GM18520 (cell line): ENCODE data around the gene VSIR.

ENCODE experiments used
- ATAC-seq: cut with Tn5 transposase; IDR thresholded peaks from one replicate; pipeline ENCODE4 v1.9.1; 2021; ENCODE audit not compliant: unreplicated experiment

The VSIR gene

DNA sequence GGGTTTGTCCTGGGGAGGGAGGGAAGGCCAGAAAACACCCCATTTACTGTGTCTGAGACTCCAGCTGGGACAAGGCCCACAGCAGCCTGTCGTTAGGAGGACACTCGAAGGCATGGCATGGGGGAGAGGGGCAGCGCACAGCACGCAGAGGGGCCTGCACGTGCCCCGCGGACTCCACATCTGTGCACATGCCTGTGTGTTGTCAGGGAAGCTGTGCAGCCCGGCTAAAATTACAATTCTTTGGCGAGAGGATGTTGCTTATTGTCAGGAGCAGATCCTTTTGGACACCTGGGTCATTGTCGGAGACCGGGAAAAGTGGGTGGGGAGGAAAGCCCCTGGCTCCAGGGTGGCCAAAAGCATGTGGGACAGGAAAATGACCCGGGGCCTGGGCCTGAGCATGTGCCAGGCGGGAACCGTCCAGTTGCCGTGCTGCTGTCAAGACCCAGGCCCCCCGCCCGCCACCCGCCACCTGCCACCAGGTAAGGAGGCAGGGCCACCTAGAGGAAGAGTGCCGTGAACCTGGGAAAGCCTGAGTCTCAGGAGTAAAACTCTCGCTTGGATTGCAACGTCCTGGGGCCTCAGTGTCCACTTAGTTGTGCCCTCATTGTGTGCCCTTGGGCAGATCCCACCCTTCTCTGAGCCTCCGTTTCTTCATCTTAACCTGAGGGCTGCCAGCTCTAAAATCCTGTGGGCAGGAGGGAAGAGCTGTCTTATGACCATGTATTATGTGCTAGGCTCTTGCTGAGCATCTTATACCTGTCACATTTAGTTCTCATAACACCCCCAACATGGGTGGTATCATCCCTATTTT is 7.2 kb downstream of the VSIR start:
- no peak for ATAC-seq

DNA sequence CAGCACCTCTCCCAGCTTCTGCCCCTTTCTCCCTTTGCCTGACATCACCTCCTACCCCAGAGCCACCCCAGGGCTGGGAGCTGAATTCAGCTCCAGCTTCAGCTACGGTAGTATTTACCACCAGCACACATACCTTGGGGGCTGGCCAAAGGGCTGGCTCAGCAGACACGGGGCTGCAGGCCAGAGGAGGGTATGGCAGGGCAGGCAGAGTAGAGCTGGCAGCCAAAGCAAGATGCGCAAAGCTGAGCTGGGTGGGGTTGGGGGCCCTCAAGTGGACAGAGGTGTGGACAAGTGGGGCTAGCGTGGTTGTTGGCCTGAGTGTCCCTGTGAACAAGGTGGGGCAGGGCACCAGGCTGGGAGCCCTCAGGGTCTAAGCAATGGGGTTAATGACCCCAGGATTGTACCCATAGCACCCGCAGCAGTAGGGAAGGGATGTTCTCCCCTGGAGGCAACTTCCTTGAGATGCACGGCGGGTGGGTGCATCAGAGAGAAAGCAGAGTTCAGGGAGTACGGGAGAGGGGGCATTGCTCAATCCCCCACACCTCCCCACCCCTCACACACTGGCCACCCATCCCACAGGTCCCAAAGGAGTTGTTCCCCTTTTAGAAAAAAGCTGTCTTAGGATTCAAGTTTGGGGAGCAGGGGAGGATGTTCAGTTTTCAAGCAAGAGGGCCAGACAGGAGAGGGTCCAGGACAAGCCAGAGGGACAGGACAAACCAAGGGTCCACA is 8.0 kb downstream of the VSIR start:
- ATAC-seq: no peak

DNA sequence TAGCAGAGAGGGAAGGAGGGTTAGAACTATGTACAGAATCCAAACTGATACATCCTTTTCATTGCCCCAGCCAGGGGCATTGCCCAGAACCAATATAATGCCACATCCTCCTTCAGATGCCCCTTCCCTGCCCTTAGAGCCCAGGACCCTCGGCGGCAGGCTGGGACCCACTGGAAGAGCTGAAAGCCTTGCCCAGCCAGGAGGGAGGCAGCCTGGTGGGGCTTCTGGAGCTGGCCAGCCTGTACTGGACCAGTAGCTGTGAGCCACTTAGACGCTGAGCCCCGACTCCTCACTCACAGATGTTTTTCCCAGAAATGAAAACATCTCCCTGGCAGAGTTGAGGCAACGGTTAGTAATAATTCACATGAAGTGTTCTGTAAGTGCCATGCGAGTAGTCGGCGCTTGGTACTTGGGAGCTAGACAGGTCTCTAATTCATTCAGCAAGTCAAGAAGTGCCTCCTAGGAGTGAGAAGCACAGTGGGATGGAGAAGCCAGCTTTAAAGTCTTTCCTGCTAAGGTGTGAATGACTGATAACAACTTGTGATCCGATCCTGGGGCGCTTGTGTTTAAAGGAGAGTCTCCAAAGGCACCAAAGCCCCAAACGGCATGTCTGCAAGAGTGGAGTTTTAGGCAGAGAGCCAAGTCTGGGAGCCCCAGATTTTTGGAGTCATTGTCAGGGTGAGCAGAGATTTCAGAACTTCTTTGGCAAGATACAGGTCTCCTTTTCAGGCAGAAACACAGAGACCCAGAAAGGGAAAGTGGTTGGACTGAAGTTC is 9.8 kb downstream of the VSIR start:
- no peak for ATAC-seq

DNA sequence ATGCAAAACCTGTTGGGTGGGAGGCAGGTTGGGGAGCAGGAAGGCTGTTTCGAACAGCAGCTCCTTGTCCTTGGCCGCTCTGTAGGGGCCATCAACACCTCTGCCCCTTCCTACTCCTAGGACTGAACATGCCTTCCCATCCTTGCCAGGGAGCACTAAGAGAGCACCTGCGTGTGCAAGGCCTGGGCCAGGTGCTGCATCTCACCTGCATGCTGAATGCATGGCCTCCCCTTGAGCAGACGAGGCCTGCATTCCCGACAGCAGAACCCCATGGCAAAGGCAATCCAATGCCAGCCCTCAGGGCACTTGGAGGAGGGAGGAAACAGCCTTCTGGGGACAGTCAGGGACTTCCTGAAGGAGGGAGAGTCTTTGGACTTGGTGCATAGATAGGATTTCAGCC is 11.0 kb downstream of the VSIR start:
- no peak for ATAC-seq

DNA sequence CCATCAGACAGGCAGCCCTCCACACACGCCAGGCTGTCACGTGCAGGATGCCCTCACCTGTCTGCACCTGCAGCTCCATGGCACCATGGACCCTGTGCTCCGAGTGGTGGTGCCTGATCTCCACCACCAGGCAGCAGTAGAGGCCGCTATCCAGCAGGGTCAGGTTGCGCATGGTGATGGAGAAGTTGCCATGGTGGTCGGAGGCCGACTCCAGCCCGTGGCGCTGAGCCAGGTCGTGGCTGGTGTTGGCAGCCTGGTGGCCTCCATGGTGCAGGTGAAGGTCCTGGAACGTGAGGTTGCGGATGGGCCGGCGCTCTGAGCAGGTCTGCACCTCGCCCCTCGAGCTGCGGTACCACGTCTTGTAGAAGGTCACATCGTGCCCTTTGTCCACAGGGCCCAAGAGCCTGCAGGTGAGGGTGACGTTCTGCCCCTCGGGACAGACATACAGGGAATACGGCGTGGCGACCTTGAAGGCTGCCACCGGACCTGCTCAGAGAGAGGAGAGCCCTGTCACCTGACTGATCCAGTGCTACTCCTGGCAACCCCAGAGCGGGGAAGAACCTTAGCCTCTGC is 11.7 kb downstream of the VSIR start:
- ATAC-seq: no peak

DNA sequence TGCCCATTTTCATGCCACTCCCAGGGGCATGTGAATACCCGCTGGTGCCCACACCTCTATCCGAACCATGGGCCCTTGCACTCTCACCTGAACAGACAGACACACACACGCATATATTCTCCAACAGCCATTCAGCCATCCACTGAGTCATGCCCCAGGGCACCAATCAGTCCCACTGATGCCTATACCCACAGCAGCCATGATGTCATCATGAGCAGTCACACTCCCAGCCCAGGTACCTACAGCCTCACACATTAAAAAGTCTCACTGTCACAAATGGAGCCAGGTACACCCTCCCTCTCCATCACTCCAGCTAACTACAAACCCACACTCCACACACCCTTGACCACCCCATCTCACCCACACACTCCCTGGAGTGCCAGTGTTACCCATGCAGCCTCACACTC is 12.2 kb downstream of the VSIR start:
- ATAC-seq: no peak

DNA sequence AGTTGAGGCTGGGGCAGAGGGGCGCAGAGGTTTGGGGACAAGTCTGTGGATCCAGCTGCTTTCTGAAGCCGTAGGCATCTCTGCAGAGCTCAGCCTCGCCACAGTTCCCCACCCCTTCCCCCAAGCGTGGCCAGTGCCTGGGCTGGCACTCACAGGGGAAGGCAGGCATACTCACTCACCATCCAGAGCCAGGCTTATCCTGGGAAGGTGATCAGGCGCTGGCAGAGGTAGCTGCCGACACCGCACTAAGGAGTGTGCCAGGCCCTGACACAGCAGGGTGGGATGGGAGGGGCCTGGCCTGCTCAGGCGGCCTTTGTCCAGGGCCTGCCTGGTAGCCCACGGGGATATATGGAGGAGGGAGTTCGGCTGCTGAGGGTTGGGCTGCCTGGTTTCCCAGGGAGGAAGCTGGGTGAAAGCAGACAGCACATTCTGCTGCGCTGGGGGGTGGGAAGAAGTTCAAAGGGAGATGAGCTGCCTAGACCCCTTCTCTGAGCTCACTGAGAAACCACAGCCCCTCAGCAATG is 15.9 kb downstream of the VSIR start:
- no peak for ATAC-seq

DNA sequence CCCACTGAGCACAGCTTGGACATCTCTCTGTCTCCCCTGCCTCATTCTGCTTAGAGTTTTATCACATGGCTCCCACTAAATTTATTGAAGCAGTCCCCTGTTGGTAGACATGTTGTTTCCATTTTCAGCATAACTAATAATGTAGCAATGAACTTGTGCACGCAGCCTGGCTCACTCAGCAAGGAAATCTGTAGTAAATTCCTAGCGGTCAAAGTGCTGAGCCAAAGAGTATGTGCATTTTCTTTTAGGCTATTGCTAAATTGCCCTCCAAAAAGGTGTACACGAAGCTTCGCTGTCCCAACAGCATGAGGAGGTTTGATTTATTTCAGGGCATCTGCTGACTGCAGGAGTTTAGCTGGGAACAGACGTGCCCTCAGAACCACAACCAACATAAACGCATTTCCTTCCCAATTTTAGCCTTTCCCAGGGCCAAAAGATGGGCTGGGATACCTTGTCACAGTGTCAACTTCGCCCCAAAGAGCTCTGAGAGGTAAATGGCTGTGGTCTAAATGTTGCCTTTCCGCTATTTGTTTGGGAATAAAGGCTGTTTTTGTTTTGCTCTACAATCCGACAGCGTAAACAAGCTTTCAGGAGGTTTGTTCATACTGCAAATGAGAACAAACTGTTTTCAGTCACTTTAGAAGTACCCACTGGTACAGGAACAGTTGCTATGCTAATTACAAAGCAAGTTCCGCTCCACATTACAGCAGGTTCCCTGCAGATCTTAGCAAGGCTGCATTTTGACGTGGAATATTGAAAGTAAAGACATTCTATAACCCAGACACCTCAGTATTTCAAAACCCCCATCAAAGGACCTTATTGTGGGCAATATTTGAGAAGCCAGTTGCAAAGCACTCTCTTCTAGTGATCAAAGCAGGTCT is 16.8 kb downstream of the VSIR start:
- ATAC-seq: no peak

DNA sequence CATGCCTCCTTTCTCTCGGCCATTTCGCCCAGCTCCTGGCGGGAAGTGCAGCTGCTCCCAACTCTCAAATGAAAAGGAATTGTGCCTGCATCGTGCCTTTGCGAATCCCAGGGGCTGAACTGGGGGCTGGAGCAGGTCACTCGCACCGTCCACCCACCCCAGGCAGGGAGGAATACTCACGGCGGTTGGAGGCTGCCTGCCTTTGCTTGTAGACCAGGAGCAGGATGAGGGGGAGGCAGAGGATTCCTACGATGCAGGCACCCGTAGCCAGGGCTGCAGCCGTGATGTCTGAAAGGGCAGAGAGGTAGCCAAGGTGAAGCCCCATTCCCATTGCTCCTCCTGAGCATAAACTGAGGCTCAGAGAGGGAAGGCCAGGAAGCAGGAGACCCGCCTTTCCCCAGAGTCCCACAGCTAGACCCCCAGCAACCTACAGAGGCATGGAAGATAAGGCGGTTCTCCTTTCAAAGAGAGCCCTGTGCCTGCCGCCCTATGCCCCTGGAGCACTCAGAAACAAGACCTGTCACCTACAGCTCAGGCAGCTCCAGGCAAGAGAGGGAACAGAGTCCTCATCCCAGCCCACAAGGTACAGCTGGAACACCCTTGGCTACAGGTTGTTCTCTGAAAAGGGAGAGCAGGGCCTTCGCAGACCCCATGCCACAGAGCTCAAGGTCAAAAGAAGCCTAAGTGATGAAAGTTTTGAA is 18.0 kb downstream of the VSIR start:
- ATAC-seq: no peak

DNA sequence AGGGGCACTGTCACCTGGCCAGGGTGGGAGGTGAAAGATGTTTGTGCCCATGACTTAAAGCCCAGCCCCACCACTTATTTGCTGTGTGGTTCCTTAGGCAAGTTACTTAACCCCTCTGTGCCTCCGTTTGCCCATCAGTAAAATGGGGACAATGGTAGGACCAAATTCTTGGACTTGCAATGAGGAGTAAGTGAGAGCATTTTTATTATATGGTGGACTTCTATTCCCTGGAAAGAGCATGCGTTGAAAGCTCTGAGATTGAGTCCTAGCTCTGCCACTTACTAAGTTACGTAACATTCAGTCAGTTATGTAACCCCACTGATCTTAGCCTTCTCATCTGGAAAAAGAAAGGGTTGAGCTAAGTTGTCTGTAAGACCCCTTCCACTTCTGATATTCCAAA is 18.8 kb downstream of the VSIR start:
- no peak for ATAC-seq

DNA sequence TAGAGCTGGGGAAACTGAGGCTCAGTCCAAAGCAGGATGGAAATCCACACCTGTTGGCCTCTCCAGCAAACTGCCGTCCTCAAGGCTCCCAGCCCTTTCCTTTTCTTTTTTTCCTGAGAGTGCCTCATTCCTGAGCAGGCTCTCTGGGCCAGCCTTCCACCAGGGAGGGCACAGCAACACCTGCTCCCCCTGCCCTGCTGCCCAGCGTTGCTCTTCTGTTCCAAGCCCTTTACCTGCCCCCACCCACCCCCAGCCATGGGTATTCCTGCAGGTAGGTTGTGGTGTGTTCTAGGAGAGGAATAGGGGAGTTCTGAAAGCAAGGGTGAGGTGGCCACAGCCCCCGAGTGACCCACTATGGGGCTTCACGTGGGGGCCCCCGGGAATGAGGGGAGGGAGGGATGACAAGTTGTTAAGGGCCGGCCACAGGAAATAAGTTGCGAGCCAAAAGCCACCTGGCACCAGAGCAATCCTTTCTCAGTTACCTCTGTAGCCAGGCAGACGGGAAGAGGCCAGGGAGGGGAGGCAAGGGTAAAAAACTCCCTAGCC is 19.3 kb downstream of the VSIR start:
- ATAC-seq: no peak

DNA sequence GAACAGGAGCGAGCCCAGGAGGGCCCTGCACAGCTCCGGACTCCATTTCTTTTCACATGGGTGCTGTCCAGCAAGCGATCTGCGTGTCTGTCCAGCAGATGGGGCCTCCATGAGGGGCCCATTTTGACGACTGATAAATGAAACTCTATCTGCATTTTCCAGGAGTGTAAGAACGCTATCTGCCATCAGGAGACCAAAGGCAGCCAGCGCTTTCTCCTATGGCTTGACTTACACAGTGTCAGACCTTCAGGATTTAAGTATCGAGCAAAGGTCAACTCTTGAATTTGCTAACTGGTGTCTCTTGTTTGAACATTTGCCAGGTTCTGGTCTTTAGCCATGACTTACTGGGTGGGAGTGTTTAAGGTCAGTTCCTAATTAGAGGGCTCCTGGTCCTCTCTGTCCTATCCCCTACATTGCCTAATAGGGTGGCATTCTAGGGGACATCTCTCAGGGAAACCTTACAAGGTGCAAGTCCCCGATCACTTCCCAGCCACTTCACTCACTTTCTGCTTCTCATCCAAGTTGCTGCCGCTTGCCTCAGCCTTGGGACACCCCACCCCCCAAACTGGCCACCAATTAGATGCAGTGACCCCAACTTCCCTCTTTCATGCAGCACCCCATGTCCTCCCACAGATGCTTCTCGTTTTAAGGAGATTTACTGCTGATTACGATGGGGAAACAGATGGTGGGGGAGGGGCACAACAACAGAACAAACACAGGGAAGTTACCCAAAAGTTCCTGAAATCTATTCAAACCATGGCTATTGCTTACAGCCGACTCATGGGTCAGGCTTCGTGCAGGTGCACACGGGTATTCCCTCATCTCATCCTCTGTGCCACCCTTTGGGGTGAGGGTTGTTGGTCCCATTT is 20.0 kb downstream of the VSIR start:
- no peak for ATAC-seq

DNA sequence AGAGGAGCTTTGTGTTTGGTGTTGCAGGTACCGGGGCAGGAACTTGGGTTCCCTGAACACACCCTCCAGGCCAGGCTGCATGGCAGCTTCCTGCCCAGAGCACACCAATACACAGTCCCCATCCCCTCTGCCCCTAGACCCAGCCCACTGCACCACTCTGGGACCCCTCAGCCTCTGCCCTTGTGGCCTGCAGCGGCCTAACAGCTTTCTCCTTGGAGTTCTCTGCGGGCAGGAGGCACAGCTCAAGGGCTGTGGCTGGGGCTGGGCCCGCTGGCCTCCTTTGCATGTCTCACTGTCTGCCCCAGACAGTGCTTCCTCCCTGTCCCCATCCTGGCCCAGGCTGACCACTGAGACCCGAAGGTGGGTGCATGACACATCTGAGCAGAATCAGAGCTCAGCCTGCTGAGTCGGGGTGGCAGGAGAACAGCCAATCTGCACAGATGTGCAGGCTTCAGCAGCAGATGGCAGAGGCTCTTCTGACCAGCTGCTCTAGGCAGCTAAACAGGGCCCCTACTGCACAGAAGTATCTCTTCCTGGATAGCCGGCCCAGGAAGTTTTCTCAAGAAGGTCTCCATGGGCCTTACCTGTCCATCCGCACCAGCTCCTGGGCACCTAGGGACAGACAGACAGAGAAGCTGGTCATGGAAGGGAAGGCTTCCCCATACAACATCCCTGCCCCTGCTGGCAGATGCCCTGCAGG is 20.8 kb downstream of the VSIR start:
- no peak for ATAC-seq

DNA sequence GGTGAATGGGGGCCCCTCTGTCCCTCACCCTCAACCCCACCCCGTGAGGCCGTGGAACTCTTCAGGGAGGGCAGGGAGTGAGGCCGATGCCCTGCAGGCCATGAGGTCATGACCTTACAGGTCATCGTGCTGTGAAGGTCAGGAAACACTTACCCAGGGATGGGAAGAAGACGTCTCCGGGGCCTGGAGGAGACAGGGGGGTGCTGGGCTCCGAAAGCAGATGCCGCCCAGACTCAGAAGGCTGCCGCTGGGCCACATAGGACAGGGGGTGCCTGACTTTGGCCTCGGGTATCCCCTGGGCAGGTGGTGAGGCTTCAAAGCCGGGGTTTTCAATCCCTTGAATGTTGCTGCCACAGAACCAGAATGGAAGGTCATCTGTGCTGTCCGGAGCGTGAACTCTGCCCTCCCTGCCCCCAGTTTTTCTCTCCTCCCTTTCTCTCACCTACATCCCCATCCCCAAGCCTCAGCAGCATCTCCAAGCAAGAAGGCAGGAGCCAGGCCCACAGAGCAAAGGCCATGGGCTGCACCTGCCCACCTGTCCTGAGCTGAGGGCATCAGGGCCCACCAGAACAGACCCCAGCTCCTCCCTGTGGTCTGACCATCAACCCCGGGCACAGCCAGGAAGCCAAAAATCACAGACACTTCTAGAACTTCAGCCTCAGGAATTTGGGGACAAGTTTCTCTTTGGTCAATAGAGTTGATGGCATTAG is 21.6 kb downstream of the VSIR start:
- ATAC-seq: no peak

DNA sequence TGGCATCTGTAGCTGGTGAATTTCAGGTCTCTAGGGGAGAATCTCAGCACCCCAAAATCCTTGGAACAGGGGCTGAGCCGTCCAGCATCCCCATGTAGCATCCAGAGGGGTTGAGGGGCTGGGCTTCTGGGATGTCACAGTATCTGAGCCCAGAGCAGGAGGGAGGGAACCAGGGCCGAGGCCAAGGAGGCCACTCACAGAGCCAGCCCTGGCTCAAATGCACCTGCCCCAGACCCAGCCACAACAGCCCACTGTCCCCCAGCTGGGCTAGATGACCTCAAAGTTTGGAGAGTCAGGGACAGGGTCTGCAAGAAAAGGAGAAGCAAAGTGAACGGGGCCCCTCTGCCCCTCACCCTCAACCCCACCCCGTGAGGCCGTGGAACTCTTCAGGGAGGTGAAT is 22.3 kb downstream of the VSIR start:
- ATAC-seq: no peak

DNA sequence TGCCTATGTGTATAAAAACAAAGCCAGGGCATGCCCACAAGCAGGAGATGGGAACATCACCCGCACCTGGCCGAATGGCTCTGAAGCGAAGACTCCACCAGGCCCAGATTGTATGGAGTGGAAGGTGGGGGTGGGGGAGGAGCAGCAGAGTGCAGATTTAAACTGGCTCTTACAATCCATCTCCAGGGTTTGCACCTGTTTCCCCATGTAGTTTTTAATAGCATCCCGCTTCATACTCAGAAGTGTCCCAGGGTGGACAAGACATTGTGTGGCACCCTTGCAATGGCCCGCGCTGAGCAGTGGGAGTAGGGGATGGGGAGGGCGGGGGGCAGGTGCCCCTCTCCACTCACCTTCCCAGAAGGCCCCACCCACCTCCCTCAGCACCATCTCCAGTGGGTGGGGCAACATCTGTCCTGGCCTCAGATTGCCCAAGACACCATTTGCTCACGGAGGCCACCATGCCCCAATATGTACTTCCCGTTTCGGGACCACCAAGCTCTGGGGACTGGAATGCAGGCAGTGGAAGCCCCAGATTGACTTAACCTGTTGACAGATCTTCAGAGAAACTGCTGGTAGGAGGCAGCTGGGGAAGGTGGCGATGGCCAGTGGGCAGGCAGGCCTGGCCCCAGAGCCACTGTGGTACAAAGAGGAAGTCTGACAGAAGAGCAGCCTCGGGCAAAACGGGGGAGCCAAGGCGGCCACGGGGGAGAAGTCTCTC is 23.0 kb downstream of the VSIR start:
- no peak for ATAC-seq

DNA sequence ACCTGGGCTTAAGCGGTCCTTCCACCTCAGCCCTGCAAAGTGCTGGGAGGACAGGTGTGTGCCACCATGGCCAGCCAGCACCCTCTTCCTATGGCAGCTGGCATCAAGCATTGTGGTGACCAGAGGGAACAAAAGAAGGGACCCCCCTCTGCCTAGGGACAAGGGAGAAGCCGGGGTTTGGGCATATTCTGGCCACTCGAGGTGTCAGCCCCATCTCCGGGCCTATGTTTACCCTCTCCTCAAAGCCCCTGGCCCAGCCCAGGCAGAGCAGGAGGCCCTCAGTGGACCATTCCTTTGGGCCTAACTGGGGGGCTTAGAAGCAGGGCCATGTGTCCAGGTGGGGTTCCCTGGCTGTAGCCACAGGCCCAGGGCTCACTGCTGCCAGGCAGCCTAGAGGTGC is 23.9 kb downstream of the VSIR start:
- no peak for ATAC-seq
